H1 (cell line): ENCODE measurements around the gene ANKH. TPM values are rescaled to one million over a fixed set of nuclear protein-coding genes. Genes with fewer than 3 reads are reported as not detected.

Source experiments
- ASH2L ChIP-seq: fragments of 200-600, 300-600 bp; sonication (generic); IDR thresholded peaks from one replicate; pipeline ENCODE4 v1.7.1; 2017; ENCODE audit warnings: low read length
- CBX8 ChIP-seq: fragments of 300-800, 300-1000 bp; sonication (generic); IDR thresholded peaks from 2 replicates; pipeline ENCODE4 v1.7.1; 2016; ENCODE audit warnings: low read depth, low read length, borderline replicate concordance
- CHD7 ChIP-seq: fragments of 300-600 bp; sonication (generic); IDR thresholded peaks from 2 replicates; pipeline ENCODE4 v1.7.1; 2012; ENCODE audit warnings: low read length, moderate library complexity, mild to moderate bottlenecking, inconsistent platforms; ENCODE audit not compliant: insufficient replicate concordance
- CREB1 ChIP-seq: IDR thresholded peaks from 2 replicates; pipeline ENCODE4 v1.6.1; 2012; ENCODE audit warnings: inconsistent platforms
- E2F6 ChIP-seq: IDR thresholded peaks from 2 replicates; pipeline ENCODE4 v1.6.1; 2012; ENCODE audit warnings: inconsistent platforms
- GABPA ChIP-seq: IDR thresholded peaks from 2 replicates; pipeline ENCODE4 v1.6.1; 2011; ENCODE audit warnings: mild to moderate bottlenecking, low read length, moderate library complexity, borderline replicate concordance; ENCODE audit not compliant: insufficient read depth
- RNF2 ChIP-seq: fragments of 200-900, 300-1000 bp; sonication (generic); IDR thresholded peaks from 2 replicates; pipeline ENCODE4 v1.7.1; 2016; ENCODE audit warnings: borderline replicate concordance, low read depth, mild to moderate bottlenecking, antibody characterized with exemption, low read length; ENCODE audit not compliant: poor library complexity, severe bottlenecking; ENCODE audit errors: missing control alignments
- SIN3A ChIP-seq, 2 experiments: IDR thresholded peaks in 1 of 2; conservative IDR thresholded peaks in 1 of 2; 2 replicates each; pipeline ENCODE4 v1.6.1; 2011 to 2012; ENCODE audit warnings: low read length in 2 of 2, improper control_type of control experiment in 1 of 2, low read depth in 1 of 2, mild to moderate bottlenecking in 1 of 2
- SIRT6 ChIP-seq: IDR thresholded peaks from one replicate; pipeline ENCODE4 v1.7.1; 2012; ENCODE audit warnings: low read length, inconsistent platforms
- TAF1 ChIP-seq: IDR thresholded peaks from 2 replicates; pipeline ENCODE4 v1.6.1; 2011; ENCODE audit warnings: mild to moderate bottlenecking, low read depth, low read length
- TBP ChIP-seq: IDR thresholded peaks from 2 replicates; pipeline ENCODE4 v1.6.1; 2011; ENCODE audit warnings: low read depth, low read length, improper control_type of control experiment
- TCF12 ChIP-seq: IDR thresholded peaks from 2 replicates; pipeline ENCODE4 v1.6.1; 2011; ENCODE audit warnings: low read depth, mild to moderate bottlenecking, low read length
- polyA plus RNA-seq, 7 experiments: library from polyadenylated mRNA; depleted of rRNA in 3 of 7; stranded (reverse) in 5 of 7; unstranded in 2 of 7; fragments of >200 nt in 5 of 7; fragments of 200-250 nt in 2 of 7; gene quantifications; 1 replicate in 5 of 7; 2 replicates in 1 of 7; 4 replicates in 1 of 7; pipeline versions ENCODE4 v1.2.1 to v1.2.3, GENCODE V29; 2011 to 2013; ENCODE audit warnings: missing spikeins in 2 of 7, mixed read lengths in 2 of 7
- total RNA-seq: library from RNA; stranded (reverse); fragmentation: NEBNext Ultra II Directional; extraction: Animal tissue kit (Norgen Biotek cat#: 25700); gene quantifications from 2 replicates; pipeline ENCODE4 v1.2.1, GENCODE V29; 2021

ANKH gene
- total and polyA plus RNA-seq, 2 of the 8 experiments (the other 6 are each of a cell fraction or from before 2014, with no cell fraction given): 5.3 to 13.0 TPM

DNA sequence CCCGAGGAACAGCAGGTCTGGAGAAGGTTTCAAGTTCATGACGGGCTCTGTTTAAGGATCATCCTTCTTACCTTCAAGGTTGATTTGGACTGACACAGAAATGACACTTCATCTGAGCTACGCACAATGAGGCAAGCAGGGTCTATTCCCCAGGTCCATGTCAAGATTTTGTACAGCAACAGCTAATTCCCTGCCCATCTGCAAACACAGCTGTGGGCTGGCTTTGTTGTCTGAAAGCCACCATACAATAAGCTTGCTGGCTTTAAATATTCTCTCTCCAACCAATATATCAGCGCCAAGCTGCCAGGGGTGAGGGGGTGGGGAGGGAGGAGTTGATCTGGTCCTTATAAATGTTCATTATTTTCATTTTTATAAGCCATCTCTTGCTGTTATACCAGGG, 115.1 kb downstream of the ANKH start (continued):
- no peak for TF ChIP-seq CHD7
- no peak for TF ChIP-seq RNF2
- no peak for TF ChIP-seq SIN3A (conservative IDR thresholded peaks at IDR 0.05 in 1 of 2, IDR thresholded peaks at IDR 0.05 in 1 of 2; ENCODE audit: low read depth in 1 of 2, low read length in 2 of 2)
- no peak for TF ChIP-seq TAF1
- no peak for TF ChIP-seq TCF12
- no peak for TF ChIP-seq GABPA
- TF ChIP-seq CBX8: no peak
- TF ChIP-seq SIRT6: no peak
- no peak for TF ChIP-seq ASH2L
- TF ChIP-seq TBP: no peak
- TF ChIP-seq CREB1: no peak
- TF ChIP-seq E2F6: no peak
